ENCODE results near the gene C2CD4C.

DNA sequence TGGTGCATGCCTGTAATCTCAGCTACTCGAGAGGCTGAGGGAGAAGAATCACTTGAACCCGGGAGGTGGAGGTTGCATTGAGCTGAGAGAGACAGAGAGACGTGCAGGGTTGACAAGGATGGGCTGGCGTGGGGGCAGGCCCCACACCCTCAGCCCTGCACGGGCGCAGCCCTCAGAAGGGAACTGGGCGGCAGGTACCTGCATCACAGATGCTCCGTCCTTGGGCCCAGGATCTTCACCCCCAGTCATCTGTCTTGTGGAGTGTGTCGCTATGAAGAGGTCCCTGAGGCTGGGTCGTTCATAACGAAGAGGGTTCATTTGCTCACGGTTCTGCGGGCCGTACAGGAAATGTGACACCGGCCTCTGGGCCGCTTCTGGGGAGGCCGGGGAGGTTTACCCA lies 20.3 kb downstream of the C2CD4C start:
- TF ChIP-seq EZH2 (IDR thresholded peaks at IDR 0.05; ENCODE audit: low read depth, unreplicated experiment): no peak
- TF ChIP-seq, protein P1, sequence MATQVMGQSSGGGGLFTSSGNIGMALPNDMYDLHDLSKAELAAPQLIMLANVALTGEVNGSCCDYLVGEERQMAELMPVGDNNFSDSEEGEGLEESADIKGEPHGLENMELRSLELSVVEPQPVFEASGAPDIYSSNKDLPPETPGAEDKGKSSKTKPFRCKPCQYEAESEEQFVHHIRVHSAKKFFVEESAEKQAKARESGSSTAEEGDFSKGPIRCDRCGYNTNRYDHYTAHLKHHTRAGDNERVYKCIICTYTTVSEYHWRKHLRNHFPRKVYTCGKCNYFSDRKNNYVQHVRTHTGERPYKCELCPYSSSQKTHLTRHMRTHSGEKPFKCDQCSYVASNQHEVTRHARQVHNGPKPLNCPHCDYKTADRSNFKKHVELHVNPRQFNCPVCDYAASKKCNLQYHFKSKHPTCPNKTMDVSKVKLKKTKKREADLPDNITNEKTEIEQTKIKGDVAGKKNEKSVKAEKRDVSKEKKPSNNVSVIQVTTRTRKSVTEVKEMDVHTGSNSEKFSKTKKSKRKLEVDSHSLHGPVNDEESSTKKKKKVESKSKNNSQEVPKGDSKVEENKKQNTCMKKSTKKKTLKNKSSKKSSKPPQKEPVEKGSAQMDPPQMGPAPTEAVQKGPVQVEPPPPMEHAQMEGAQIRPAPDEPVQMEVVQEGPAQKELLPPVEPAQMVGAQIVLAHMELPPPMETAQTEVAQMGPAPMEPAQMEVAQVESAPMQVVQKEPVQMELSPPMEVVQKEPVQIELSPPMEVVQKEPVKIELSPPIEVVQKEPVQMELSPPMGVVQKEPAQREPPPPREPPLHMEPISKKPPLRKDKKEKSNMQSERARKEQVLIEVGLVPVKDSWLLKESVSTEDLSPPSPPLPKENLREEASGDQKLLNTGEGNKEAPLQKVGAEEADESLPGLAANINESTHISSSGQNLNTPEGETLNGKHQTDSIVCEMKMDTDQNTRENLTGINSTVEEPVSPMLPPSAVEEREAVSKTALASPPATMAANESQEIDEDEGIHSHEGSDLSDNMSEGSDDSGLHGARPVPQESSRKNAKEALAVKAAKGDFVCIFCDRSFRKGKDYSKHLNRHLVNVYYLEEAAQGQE (IDR thresholded peaks at IDR 0.05; ENCODE audit: unreplicated experiment): no peak
- TF ChIP-seq, protein P2, sequence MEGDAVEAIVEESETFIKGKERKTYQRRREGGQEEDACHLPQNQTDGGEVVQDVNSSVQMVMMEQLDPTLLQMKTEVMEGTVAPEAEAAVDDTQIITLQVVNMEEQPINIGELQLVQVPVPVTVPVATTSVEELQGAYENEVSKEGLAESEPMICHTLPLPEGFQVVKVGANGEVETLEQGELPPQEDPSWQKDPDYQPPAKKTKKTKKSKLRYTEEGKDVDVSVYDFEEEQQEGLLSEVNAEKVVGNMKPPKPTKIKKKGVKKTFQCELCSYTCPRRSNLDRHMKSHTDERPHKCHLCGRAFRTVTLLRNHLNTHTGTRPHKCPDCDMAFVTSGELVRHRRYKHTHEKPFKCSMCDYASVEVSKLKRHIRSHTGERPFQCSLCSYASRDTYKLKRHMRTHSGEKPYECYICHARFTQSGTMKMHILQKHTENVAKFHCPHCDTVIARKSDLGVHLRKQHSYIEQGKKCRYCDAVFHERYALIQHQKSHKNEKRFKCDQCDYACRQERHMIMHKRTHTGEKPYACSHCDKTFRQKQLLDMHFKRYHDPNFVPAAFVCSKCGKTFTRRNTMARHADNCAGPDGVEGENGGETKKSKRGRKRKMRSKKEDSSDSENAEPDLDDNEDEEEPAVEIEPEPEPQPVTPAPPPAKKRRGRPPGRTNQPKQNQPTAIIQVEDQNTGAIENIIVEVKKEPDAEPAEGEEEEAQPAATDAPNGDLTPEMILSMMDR (conservative IDR thresholded peaks at IDR 0.05; ENCODE audit: low read depth in 2 of 2): no peak
- TF ChIP-seq POLR2AphosphoS5 (IDR thresholded peaks at IDR 0.05; ENCODE audit: low read depth): no peak
